Measurements from ENCODE around the gene BEST4.
A peak's percentile ranks its signal among the peaks of the same experiment; 100 is the strongest.

The BEST4 gene

GRCh38 chr1:44806704-44807363, 18.9 kb upstream of the BEST4 start, which contains the start of gene DYNLT4:
DYNLT4 (minus strand) TSS chr1:44807351; CDS start chr1:44806668, 683 bp downstream.
- Histone ChIP-seq H3K4me2 (ENCODE audit: low read depth, low read length, poor library complexity, severe bottlenecking) (peak within 1 kb of the TSS; percentile 11), H3K9me2 (replicated peaks; ENCODE audit: insufficient read depth, low read length) (no peaks in the 10 kb centered on the region), H2AFZ (ENCODE audit: low read depth, low read length, severe bottlenecking) (peak within 1 kb of the TSS; percentile 6), H3K27ac (ENCODE audit: low read depth, low read length) (peak within 1 kb of the TSS; percentile 34), H3K4me3 (ENCODE audit: insufficient read depth, low read length, poor library complexity, severe bottlenecking) (no peak within 1 kb of the TSS), H3K79me2 (ENCODE audit: insufficient read depth, low read length) (no peaks in the 10 kb centered on the region), H4K20me1 (ENCODE audit: low read depth, low read length) (no peaks in the 10 kb centered on the region), H3K27me3 (ENCODE audit: low read length) (no peaks in the 10 kb centered on the region), H3K9ac (ENCODE audit: low read length) (peak within 1 kb of the TSS; percentile 9), H3K9me3 (ENCODE audit: insufficient read depth, low read length) (no peaks in the 10 kb centered on the region), H3K36me3 (ENCODE audit: low read length) (no peaks in the 10 kb centered on the region), H3F3A (ENCODE audit: insufficient read depth) (peaks cover 14% of the 10 kb centered on the region)
- no peak for TF ChIP-seq EZH2phosphoT487 (conservative IDR thresholded peaks at IDR 0.05; ENCODE audit: low read length)
- TF ChIP-seq, protein P1, sequence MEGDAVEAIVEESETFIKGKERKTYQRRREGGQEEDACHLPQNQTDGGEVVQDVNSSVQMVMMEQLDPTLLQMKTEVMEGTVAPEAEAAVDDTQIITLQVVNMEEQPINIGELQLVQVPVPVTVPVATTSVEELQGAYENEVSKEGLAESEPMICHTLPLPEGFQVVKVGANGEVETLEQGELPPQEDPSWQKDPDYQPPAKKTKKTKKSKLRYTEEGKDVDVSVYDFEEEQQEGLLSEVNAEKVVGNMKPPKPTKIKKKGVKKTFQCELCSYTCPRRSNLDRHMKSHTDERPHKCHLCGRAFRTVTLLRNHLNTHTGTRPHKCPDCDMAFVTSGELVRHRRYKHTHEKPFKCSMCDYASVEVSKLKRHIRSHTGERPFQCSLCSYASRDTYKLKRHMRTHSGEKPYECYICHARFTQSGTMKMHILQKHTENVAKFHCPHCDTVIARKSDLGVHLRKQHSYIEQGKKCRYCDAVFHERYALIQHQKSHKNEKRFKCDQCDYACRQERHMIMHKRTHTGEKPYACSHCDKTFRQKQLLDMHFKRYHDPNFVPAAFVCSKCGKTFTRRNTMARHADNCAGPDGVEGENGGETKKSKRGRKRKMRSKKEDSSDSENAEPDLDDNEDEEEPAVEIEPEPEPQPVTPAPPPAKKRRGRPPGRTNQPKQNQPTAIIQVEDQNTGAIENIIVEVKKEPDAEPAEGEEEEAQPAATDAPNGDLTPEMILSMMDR (IDR thresholded peaks at IDR 0.05; ENCODE audit: insufficient read depth, low read length, poor library complexity, severe bottlenecking) = no peak

DNA sequence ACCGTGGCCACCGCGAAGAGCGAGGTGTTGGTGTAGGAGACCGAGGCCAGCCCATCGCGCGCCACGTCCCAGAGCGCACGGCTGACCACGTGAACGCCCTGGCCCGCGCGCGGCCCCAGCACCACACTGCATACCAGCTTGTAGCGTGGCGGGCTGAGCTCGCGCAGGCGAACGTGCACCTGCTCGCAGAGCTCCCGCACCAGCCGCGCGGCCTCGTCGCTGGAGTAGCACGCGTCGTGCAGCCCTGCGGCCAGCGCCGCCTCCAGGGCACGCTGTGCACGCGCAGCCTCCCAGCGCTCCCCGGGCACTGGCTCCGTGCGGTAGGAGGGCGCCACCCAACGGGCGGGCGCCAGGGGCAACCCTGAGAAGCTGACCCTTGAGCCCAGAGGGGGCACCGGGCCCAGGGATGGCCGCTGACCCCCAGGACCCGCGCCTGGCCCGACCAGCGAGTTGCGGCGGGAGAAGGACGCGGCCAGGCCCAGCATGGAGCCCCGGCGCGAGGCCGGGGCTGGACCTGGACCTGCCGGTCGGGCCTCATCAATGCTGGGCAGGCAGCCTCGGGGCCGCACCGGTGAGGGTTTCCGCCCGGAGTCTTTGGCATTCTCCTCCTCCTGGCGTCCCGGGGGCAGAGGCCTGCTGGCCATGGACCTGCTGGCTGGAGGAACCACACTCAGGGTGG, 18.2 kb upstream of the BEST4 start:
- H3K9ac ChIP-seq (ENCODE audit: low read length) = no peak overlapping the region

GRCh38 chr1:44805311-44806024, 17.5 kb upstream of the BEST4 start:
- no peaks in the 10 kb centered on the region for H3K27me3 ChIP-seq (ENCODE audit: low read length)
- TF ChIP-seq, protein P1 (IDR thresholded peaks at IDR 0.05; ENCODE audit: insufficient read depth, low read length, poor library complexity, severe bottlenecking) = no peak
- TF ChIP-seq EZH2phosphoT487 (conservative IDR thresholded peaks at IDR 0.05; ENCODE audit: low read length) = no peak
- no peaks in the 10 kb centered on the region for H3K79me2 ChIP-seq (ENCODE audit: insufficient read depth, low read length)
- no peak overlapping the region for H3K4me3 ChIP-seq (ENCODE audit: insufficient read depth, low read length, poor library complexity, severe bottlenecking)
- no peaks in the 10 kb centered on the region for H3K36me3 ChIP-seq (ENCODE audit: low read length)
- H3K4me2 ChIP-seq (ENCODE audit: low read depth, low read length, poor library complexity, severe bottlenecking) = no peak overlapping the region
- no peaks in the 10 kb centered on the region for H3K9me2 ChIP-seq (replicated peaks; ENCODE audit: insufficient read depth, low read length)
- no peaks in the 10 kb centered on the region for H4K20me1 ChIP-seq (ENCODE audit: low read depth, low read length)
- H3K9ac ChIP-seq (ENCODE audit: low read length) = no peak overlapping the region
- no peaks in the 10 kb centered on the region for H3K9me3 ChIP-seq (ENCODE audit: insufficient read depth, low read length)
- no peak overlapping the region for H3K27ac ChIP-seq (ENCODE audit: low read depth, low read length)
- H2AFZ ChIP-seq (ENCODE audit: low read depth, low read length, severe bottlenecking) = no peak overlapping the region
- H3F3A ChIP-seq (ENCODE audit: insufficient read depth) = peaks cover 9% of the 10 kb centered on the region; the same call in 1 of the 2 replicates

More for the DNA sequence above, 18.2 kb upstream of the BEST4 start:
- Histone ChIP-seq H3K27me3 (ENCODE audit: low read length) (no peaks in the 10 kb centered on the region), H3K79me2 (ENCODE audit: insufficient read depth, low read length) (no peaks in the 10 kb centered on the region), H3K9me3 (ENCODE audit: insufficient read depth, low read length) (no peaks in the 10 kb centered on the region), H2AFZ (ENCODE audit: low read depth, low read length, severe bottlenecking) (no peak overlapping the region), H3F3A (ENCODE audit: insufficient read depth) (peaks cover 11% of the 10 kb centered on the region), H3K36me3 (ENCODE audit: low read length) (no peaks in the 10 kb centered on the region), H3K9me2 (replicated peaks; ENCODE audit: insufficient read depth, low read length) (no peaks in the 10 kb centered on the region), H3K4me2 (ENCODE audit: low read depth, low read length, poor library complexity, severe bottlenecking) (no peak overlapping the region), H3K27ac (ENCODE audit: low read depth, low read length) (no peak overlapping the region), H4K20me1 (ENCODE audit: low read depth, low read length) (no peaks in the 10 kb centered on the region), H3K4me3 (ENCODE audit: insufficient read depth, low read length, poor library complexity, severe bottlenecking) (no peak overlapping the region)
- TF ChIP-seq EZH2phosphoT487 (conservative IDR thresholded peaks at IDR 0.05; ENCODE audit: low read length) = no peak
- TF ChIP-seq, protein P1 (IDR thresholded peaks at IDR 0.05; ENCODE audit: insufficient read depth, low read length, poor library complexity, severe bottlenecking) = no peak

All from SU-DHL-6 (cell line).